RWPE1 (cell line): ENCODE measurements around the gene GPC5.

ENCODE experiments used
- CTCF ChIA-PET: fragments of 350-600 bp; sonication (Branson Sonifier 250); formaldehyde crosslinking; extraction: SDS; loops from one replicate; lab custom pipeline; 2021; lab: Yijun Ruan, JAX
- POLR2A ChIA-PET: fragments of 400-600 bp; formaldehyde crosslinking; extraction: SDS; loops from one replicate; lab custom pipeline; 2020; ENCODE audit warnings: antibody characterized with exemption; ENCODE audit not compliant: low non-redundant PET; lab: Yijun Ruan, JAX
- DNase-seq: peaks from one replicate; pipeline ENCODE4 v3.0.0; 2012; ENCODE audit warnings: low spot score
- H3K27ac ChIP-seq: fragments of 450-650 bp; 2 replicates; pipeline ENCODE4 v1.5.1; 2017
- TF ChIP-seq, protein P1 (sequence below): fragments of 450-650 bp; conservative IDR thresholded peaks from 2 replicates; pipeline ENCODE4 v1.5.1; 2017; ENCODE audit warnings: low read depth, mild to moderate bottlenecking

Gene GPC5

DNA sequence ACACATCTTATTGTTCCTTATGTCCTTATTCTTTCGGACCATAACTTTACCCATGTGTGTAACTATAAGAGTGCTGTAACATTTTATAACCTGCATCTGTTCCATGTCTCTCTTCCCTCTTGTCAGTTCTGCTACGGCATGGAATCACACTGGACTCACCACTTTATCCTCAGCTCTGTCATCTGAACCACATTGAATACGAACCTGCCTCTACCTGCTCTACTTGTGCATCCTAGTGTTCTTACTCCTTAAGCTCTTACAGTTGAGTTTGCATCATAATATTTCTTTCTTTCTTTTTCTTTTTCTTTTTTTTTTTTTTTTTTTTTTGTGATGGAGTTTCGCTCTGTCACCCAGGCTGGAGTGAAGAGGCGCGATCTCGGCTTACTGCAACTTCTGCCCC is 180.9 kb downstream of the GPC5 start:
- no peak for DNase-seq
- POLR2A ChIA-PET: no interaction called here
- TF ChIP-seq, protein P1, sequence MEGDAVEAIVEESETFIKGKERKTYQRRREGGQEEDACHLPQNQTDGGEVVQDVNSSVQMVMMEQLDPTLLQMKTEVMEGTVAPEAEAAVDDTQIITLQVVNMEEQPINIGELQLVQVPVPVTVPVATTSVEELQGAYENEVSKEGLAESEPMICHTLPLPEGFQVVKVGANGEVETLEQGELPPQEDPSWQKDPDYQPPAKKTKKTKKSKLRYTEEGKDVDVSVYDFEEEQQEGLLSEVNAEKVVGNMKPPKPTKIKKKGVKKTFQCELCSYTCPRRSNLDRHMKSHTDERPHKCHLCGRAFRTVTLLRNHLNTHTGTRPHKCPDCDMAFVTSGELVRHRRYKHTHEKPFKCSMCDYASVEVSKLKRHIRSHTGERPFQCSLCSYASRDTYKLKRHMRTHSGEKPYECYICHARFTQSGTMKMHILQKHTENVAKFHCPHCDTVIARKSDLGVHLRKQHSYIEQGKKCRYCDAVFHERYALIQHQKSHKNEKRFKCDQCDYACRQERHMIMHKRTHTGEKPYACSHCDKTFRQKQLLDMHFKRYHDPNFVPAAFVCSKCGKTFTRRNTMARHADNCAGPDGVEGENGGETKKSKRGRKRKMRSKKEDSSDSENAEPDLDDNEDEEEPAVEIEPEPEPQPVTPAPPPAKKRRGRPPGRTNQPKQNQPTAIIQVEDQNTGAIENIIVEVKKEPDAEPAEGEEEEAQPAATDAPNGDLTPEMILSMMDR: no peak
- CTCF ChIA-PET: interaction anchor here (0.7 kb wide), 1 partner anchor 22 kb away, joined by 3 read pairs; no protein-coding TSS in a partner anchor
- H3K27ac ChIP-seq: no peak overlapping the region

DNA sequence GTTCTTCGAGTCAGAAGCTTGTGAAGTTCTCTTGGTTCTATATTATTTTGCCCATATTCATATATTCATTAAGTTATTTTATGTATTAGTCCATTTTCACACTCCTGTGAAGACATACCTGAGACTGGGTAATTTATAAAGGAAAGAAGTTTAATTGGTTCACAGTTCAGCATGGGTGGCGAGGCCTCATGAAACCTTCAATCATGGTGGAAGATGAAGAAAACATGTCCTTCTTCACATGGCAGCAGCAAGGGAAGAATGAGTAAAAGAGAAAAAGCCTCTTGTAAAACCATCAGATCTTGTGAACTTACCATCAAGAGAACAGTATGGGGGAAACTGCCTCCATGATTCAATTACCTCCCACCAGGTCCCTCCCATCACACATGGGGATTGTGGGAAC is 182.3 kb downstream of the GPC5 start:
- DNase-seq: no peak
- ChIA-PET CTCF (no interaction called here), POLR2A (no interaction called here)
- TF ChIP-seq, protein P1: no peak
- no peak overlapping the region for H3K27ac ChIP-seq

DNA sequence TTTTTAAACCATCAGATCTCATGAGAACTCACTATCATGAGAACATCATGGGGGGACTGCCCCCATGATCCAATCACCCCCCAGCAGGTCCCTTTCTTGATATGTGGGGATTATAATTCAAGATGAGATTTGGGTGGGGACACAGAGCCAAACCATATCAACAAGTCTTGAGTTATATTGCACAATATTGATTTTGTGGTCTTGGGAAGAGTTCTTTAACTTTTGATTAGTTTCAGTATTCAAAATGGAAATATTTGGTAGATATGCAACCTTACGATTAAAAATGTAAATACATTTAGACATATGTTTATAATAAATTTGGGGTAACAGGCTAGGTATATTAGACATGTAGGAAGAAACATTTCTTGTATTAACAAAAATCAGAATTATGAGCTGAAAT is 188.2 kb downstream of the GPC5 start:
- no peak for DNase-seq
- TF ChIP-seq, protein P1: no peak
- CTCF ChIA-PET: interaction anchor here (0.6 kb wide), 1 partner anchor 145 kb away, joined by 3 read pairs; no protein-coding TSS in a partner anchor
- POLR2A ChIA-PET: no interaction called here
- H3K27ac ChIP-seq: no peak overlapping the region

DNA sequence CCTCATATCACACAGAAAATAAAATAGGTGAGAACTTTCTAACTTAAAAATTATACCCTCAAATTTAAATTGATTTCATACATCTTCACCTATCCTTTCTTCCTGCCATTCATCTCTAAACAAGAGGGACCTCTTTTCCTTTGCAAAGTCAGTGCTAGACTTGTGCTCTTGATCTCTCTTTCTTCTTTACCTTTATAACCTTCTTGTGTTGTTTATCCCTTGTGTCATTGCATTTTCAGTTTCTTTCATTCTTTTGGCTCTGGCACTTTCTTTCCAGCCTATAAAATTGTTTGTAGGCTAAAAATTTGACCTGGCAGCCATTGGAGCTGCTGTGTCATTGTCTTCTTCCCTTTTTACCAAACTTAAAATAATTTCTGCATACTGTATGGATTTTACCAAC is 190.1 kb downstream of the GPC5 start:
- POLR2A ChIA-PET: no interaction called here
- no peak overlapping the region for H3K27ac ChIP-seq
- TF ChIP-seq, protein P1: no peak
- CTCF ChIA-PET: no interaction called here
- DNase-seq: no peak

DNA sequence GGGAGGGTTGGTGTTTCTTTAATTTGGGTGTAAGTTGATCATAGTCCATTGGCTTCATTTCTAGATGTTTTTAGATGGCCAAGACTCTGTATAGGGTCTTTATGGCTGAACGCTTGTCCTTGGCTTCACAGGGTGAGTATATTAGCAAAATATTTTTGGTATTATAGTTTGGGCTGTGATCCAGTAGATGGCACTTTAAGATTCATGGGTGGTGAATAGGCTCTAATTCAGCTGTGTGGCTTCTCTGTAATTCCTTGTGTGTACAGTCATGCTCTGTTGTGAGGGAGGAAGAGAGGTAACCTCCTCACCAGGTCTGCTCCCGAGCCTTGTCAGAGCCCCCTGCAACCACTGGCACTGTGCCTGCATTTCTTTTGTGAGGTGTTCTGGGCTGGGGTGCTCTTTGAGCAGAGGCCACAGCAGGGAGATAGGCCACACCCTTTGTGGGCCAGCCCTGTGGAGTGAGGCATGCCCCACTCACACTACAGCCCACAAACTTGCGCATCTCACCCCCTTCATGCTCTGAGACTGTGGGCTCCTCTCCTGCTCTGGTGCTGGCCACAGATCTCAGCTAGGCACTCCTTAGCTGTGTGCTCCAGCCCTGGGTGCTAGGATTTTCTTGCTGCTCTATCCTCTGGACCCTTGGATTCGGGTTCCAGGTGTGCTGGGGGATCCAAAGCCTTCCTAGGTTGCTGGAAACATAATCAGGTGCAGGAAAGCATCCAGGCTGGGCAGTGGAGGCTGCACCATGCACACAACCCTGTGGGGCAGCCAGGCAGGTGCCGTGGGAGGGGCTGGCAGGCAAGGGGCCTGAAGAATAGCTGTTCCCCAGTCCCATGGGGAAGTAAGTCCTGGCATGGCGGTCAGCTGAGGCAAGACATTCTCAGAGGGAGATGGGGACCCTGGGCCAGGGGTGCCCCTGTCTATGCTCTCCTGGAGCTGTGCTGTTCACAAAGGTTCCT is 193.9 kb downstream of the GPC5 start:
- POLR2A ChIA-PET: no interaction called here
- no peak overlapping the region for H3K27ac ChIP-seq
- CTCF ChIA-PET: no interaction called here
- TF ChIP-seq, protein P1: no peak
- no peak for DNase-seq

DNA sequence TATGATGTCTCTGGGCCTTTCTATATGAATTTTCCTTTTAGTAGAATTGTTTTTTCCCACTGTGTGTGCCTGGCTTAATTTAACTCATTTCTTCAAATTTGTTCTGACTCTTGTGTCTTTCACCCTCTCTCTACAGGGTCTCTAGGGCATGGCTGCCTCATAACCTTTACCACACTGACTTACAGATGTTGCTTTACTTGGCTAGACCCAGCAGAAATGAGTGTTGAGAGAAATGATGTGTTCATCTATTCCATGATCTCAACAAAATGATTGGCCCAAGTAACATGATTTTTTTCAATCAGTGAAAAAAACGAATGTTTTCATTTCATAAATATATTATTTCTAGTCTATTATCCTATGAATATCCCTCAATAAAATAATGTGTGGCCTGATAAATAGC is 195.0 kb downstream of the GPC5 start:
- POLR2A ChIA-PET: no interaction called here
- no peak overlapping the region for H3K27ac ChIP-seq
- CTCF ChIA-PET: no interaction called here
- TF ChIP-seq, protein P1: no peak
- no peak for DNase-seq
